SK-N-MC (cell line): Measurements from ENCODE around the gene CFAP20DC.

ENCODE experiments used
- EZH2 ChIP-seq: fragments of 200-600 bp; sonication (generic); IDR thresholded peaks from one replicate; pipeline ENCODE4 v1.6.1; 2017; ENCODE audit warnings: antibody characterized with exemption
- POLR2AphosphoS5 ChIP-seq: IDR thresholded peaks from 2 replicates; pipeline ENCODE4 v1.6.1; 2012; ENCODE audit warnings: mild to moderate bottlenecking, low read depth, low read length, borderline replicate concordance

- TF ChIP-seq EZH2: no peak
- TF ChIP-seq POLR2AphosphoS5: no peak
These were observed 191.7 kb downstream of the CFAP20DC start for GRCh38 chr3:58858126-58858525.
